PC-3 (cell line): ENCODE data around the gene RAET1L.

Experiments
- EZH2phosphoT487 ChIP-seq: fragments of 300-600 bp; sonication (generic); IDR thresholded peaks from 2 replicates; pipeline ENCODE4 v1.6.1; 2018; ENCODE audit warnings: mild to moderate bottlenecking, antibody characterized with exemption, low read length, borderline replicate concordance
- TF ChIP-seq, protein P1 (sequence below): fragments of 300-600 bp; sonication (generic); conservative IDR thresholded peaks from 2 replicates; pipeline ENCODE4 v1.5.1; 2017; ENCODE audit warnings: antibody characterized with exemption, low read depth, mild to moderate bottlenecking, low read length

DNA sequence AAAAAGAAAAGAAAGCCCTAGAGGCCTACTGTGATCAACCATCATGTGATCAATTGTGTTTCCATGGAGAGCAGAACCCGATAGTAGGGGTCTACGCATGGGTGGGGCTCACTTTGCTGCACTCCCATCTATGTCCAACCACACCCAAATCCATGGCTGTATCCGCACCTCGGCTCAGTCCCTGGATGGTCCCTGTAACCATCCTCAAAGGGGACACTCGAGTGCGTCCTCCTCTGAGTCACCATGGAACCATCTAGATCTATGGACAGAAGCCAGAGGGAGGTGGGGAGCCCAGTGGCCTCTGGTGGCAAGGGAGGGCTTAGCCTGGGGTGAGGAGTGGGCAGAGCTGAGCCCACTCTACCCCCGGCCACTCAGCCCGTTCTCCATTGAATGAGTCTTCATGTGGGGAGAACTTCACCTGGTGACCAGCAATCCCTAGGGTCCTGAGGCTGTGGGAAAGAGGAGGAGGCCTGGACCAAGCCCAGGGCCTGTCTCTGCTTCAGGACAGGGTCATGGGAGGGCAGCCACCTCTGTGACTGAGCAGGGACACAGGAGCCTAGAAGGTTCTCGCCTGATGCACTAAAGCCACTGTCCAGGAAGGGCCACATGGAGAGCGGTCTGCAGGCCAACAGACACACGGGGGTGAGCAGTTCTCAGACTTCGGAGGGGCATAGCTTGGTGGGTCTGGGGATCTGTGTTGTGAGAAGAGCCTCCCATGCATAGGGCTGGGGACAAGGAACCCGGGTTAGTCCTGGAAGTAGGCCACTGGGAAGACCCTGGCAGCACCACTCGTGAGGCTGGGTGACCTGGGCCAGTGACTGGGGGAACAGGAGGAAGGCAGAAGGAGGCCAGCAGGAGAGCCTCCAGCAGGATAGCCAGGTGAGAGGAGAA is 19.3 kb downstream of the RAET1L start:
- TF ChIP-seq EZH2phosphoT487 = no peak
- TF ChIP-seq, protein P1, sequence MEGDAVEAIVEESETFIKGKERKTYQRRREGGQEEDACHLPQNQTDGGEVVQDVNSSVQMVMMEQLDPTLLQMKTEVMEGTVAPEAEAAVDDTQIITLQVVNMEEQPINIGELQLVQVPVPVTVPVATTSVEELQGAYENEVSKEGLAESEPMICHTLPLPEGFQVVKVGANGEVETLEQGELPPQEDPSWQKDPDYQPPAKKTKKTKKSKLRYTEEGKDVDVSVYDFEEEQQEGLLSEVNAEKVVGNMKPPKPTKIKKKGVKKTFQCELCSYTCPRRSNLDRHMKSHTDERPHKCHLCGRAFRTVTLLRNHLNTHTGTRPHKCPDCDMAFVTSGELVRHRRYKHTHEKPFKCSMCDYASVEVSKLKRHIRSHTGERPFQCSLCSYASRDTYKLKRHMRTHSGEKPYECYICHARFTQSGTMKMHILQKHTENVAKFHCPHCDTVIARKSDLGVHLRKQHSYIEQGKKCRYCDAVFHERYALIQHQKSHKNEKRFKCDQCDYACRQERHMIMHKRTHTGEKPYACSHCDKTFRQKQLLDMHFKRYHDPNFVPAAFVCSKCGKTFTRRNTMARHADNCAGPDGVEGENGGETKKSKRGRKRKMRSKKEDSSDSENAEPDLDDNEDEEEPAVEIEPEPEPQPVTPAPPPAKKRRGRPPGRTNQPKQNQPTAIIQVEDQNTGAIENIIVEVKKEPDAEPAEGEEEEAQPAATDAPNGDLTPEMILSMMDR = no peak
